Keratinocyte (primary cell): ENCODE data around the gene PDCD4.

ENCODE experiments used
- EZH2 ChIP-seq: IDR thresholded peaks from one replicate; pipeline ENCODE4 v1.6.1; 2012; ENCODE audit warnings: inconsistent platforms, mild to moderate bottlenecking, low read length, moderate library complexity
- TF ChIP-seq, protein P1 (sequence below), 3 experiments: IDR thresholded peaks in 1 of 3; conservative IDR thresholded peaks in 1 of 3; optimal IDR thresholded peaks in 1 of 3; 2 replicates in 2 of 3; 3 replicates in 1 of 3; pipeline versions ENCODE3 to v1.5.1; 2011; ENCODE audit warnings: low read length in 3 of 3, mild to moderate bottlenecking in 3 of 3, moderate library complexity in 2 of 3, control low read depth in 1 of 3, inconsistent platforms in 1 of 3; ENCODE audit not compliant: insufficient read depth in 2 of 3; ENCODE audit errors: extremely low read depth in 1 of 3

DNA sequence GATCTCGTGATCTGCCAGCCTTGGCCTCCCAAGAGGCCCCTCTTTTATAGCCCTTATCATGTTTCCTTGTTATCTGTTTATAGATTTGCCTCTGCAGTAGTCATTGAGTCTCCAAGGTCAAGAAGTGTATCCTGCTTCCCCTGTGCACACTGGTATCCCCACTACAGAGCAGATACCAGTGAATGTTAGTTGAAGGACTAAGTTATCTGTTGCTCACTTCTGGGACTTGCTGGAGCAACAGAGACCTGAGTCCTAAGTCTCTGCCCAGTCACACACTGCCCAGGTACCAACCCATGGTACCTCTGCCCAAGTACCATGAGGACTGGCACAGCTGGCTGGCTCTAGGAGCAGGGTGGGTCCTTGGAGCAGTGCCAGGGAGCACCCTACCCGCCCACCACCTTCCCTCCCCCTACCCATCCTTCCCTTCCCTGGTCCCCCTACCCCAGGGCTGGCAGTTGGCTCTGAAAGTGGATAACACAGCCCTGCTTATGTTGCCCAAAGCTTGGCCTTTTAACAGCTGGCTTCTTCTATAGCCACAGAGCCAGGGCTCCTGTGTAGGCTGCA is 26.5 kb upstream of the PDCD4 start:
- TF ChIP-seq, protein P1, sequence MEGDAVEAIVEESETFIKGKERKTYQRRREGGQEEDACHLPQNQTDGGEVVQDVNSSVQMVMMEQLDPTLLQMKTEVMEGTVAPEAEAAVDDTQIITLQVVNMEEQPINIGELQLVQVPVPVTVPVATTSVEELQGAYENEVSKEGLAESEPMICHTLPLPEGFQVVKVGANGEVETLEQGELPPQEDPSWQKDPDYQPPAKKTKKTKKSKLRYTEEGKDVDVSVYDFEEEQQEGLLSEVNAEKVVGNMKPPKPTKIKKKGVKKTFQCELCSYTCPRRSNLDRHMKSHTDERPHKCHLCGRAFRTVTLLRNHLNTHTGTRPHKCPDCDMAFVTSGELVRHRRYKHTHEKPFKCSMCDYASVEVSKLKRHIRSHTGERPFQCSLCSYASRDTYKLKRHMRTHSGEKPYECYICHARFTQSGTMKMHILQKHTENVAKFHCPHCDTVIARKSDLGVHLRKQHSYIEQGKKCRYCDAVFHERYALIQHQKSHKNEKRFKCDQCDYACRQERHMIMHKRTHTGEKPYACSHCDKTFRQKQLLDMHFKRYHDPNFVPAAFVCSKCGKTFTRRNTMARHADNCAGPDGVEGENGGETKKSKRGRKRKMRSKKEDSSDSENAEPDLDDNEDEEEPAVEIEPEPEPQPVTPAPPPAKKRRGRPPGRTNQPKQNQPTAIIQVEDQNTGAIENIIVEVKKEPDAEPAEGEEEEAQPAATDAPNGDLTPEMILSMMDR (optimal IDR thresholded peaks at IDR 0.05 in 1 of 3, IDR thresholded peaks at IDR 0.05 in 1 of 3, conservative IDR thresholded peaks at IDR 0.05 in 1 of 3; ENCODE audit: extremely low read depth in 1 of 3, insufficient read depth in 2 of 3, low read length in 3 of 3) = no peak
- TF ChIP-seq EZH2 = no peak
